Muscle of leg (tissue), 11 donors: ENCODE measurements around the gene NLGN4Y. TPM values are rescaled to one million over a fixed set of nuclear protein-coding genes. Genes with fewer than 3 reads are reported as not detected.
"Not testable (repeated sequence)": the region's sequence is repeated elsewhere in the genome, so short reads cannot be mapped to it uniquely, and the experiment has no call there.

ENCODE experiments used
- DNase-seq: peaks from one replicate; pipeline ENCODE4 v3.0.0; 2013
- H3K27ac ChIP-seq: one replicate; pipeline ENCODE4 v1.5.1; 2013; ENCODE audit warnings: mild to moderate bottlenecking, low read length, control low read depth
- H3K27me3 ChIP-seq: one replicate; pipeline ENCODE4 v1.6.1; 2013; ENCODE audit warnings: low read length; ENCODE audit not compliant: control insufficient read depth, insufficient read depth
- H3K36me3 ChIP-seq: one replicate; pipeline ENCODE4 v1.6.1; 2013; ENCODE audit warnings: low read length; ENCODE audit not compliant: control insufficient read depth, insufficient read depth
- H3K4me1 ChIP-seq: one replicate; pipeline ENCODE4 v1.6.1; 2013; ENCODE audit warnings: low read length; ENCODE audit not compliant: control insufficient read depth, insufficient read depth
- H3K4me3 ChIP-seq: one replicate; pipeline ENCODE4 v1.5.1; 2013; ENCODE audit warnings: low read length, control low read depth
- H3K9me3 ChIP-seq: replicated peaks from 2 replicates; pipeline ENCODE4 v1.6.1; 2013; ENCODE audit warnings: low read depth, low read length; ENCODE audit not compliant: control insufficient read depth
- WGBS: methylation state at CpG from one replicate; pipeline ENCODE4 v1.1.5; 2013; ENCODE audit warnings: missing lambda C conversion rate; ENCODE audit not compliant: insufficient coverage; 5-methylcytosine and 5-hydroxymethylcytosine counted together
- polyA plus RNA-seq, 8 donors: library from polyadenylated mRNA; unstranded; fragments of 120-200 nt; gene quantifications; one replicate each; pipeline versions ENCODE4 v1.2.1 to v1.2.3, GENCODE V29; 2013; ENCODE audit warnings: inconsistent platforms in 1 of 8, low replicate concordance in 1 of 8; ENCODE audit not compliant: insufficient read length in 8 of 8, insufficient read depth in 1 of 8
- total RNA-seq: library from RNA; stranded (reverse); fragments of 120-200 nt; gene quantifications from one replicate; pipeline ENCODE4 v1.2.4, GENCODE V29; 2013

The NLGN4Y gene
- total and polyA plus RNA-seq, 9 donors = 0.04 to 17.7 (median 7.9) TPM

DNA sequence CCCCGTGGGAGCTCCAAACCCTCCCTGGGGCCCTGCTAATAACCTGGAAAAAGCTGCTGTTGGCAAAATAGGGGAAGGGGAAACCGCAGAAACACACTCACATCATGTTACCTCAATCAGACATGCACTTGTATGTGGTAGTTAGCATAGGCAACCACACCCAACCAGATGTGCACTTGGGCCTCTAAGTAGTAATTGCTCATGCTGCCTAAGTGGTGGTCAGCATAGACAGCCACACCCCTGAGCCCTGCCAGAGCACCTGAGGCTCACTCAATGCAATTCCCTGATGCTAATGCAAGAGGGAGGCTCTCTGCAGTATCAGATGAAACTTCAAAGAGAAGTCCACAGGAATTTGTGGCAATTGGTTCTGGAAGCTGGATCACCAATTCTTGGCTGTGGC, 301.4 kb downstream of the NLGN4Y start:
- H3K9me3 ChIP-seq = no peaks in the 10 kb centered on the region
- no peak overlapping the region for H3K27ac ChIP-seq
- no peaks in the 10 kb centered on the region for H3K36me3 ChIP-seq
- no peaks in the 10 kb centered on the region for H3K27me3 ChIP-seq
- no peaks in the 10 kb centered on the region for H3K4me1 ChIP-seq
- no peak overlapping the region for H3K4me3 ChIP-seq
- WGBS = no CpG with 5 or more reads among the region's 2 CpGs
- DNase-seq = no peak

DNA sequence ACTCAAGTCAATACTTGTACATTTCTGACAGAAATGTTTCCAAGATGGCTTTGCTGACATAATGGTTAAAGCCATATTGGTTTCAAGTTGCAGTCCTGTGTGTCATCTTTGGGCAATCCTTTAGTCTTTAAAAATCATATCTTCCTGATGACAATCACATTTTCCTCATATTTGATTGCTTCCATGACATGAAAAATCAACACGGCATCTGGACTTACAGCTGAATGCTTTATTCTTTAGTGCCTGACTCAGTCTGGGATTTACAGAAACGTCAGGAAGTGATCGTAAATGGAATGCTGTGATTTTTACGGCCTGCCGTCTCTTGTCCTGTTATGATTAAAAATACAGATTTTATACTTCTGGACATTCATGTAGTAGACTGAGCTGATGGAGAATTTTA, 304.2 kb downstream of the NLGN4Y start:
- Histone ChIP-seq H3K4me3 (no peak overlapping the region), H3K27me3 (no peaks in the 10 kb centered on the region), H3K9me3 (no peaks in the 10 kb centered on the region), H3K36me3 (no peaks in the 10 kb centered on the region), H3K4me1 (no peaks in the 10 kb centered on the region), H3K27ac (no peak overlapping the region)
- no peak for DNase-seq
- no CpG with 5 or more reads among the region's 5 CpGs for whole genome bisulfite sequencing

DNA sequence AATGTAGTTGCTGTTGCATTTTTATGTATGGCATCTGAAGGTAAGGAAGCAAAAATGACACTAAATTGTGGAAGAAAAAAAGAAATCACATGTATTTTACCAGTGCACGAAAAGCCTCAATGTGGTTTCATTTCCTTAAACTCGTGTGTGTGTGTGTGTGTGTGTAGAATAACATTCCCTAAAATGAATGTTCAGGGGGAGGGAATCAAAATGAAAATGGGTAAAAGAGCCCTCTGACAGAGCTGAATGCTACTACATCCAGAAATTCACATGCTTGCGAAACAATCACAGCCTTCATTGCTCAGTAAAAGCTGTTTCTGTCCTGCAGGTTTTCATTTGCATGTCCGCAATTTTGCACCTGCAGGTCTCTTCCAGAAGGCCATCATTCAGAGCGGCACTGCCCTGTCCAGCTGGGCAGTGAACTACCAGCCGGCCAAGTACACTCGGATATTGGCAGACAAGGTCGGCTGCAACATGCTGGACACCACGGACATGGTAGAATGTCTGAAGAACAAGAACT, 305.1 kb downstream of the NLGN4Y start:
- no CpG with 5 or more reads among the region's 9 CpGs for WGBS

DNA sequence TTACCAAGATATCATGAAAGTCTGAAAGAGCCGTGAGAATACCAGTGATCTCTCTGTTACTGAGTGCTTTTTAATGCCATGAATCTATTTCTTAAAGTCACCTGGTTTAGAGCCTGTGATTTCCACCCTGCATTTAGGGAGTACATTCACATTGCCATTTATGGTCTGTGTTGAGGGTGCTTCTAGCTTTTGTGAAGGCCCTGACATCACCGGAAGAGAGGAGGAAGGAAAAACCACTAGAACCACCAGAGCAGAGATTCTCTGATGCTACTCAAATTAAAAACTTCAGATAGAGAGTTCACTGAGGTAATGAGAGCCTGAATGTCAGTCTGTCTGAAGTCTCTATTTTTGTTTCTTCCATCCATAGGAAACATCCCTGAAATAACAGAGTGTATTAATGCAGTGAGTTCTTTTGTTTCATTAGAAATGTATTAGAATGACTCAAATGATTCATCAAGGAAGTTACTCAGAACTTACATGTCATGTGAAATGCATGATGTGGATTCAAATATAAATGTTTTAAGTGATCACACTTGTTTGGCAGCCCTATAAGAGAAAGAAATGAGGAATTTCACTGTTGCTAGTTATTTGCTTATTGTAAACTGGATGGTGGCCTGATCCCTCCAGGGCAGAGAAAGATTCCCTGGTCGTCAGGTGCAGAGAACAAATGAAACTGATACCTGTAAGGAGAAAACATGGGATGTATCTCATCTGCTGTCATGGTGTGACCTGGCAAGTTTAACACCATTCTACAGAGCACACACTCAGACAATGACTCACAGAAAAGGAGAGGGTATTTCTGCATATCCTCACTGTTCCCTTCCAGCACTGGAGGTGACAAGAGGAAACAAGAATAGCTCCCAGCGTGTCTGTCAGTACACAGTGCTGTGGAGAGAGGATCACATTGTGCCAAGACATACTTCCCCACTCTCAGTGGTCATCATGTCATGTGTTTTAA, 310.1 kb downstream of the NLGN4Y start:
- H3K27ac ChIP-seq = no peak overlapping the region
- no peaks in the 10 kb centered on the region for H3K4me1 ChIP-seq
- H3K36me3 ChIP-seq = no peaks in the 10 kb centered on the region
- no peak for DNase-seq
- no peak overlapping the region for H3K4me3 ChIP-seq
- no peaks in the 10 kb centered on the region for H3K9me3 ChIP-seq
- H3K27me3 ChIP-seq = no peaks in the 10 kb centered on the region
- WGBS = no CpG with 5 or more reads among the region's 4 CpGs

More for the DNA sequence above, 305.1 kb downstream of the NLGN4Y start:
- no peaks in the 10 kb centered on the region for H3K36me3 ChIP-seq
- no peaks in the 10 kb centered on the region for H3K27me3 ChIP-seq
- H3K4me3 ChIP-seq = no peak overlapping the region
- no peaks in the 10 kb centered on the region for H3K4me1 ChIP-seq
- no peaks in the 10 kb centered on the region for H3K9me3 ChIP-seq
- no peak overlapping the region for H3K27ac ChIP-seq
- no peak for DNase-seq

DNA sequence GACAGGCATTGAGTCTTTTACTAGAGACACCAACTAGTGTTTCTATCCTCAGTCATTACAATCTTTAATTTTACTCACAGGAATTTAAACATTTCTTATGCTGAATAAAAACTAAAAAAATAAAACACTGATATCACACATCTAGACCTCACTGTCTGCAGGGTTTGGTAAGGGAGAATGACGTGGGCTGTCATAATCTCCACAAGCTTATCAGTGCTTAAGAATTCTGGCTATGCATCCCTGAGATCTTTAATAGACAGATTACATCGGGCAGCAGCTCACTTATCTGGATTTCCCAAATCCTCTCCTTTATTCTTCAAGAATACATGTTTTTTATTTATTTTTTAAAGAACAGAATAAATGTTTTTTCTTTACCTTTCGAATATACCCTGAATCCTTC, 313.1 kb downstream of the NLGN4Y start:
- Histone ChIP-seq H3K27ac (no peak overlapping the region), H3K4me1 (no peaks in the 10 kb centered on the region), H3K9me3 (no peaks in the 10 kb centered on the region), H3K4me3 (no peak overlapping the region), H3K36me3 (no peaks in the 10 kb centered on the region), H3K27me3 (no peaks in the 10 kb centered on the region)
- WGBS = no CpG with 5 or more reads among the region's 3 CpGs
- no peak for DNase-seq

DNA sequence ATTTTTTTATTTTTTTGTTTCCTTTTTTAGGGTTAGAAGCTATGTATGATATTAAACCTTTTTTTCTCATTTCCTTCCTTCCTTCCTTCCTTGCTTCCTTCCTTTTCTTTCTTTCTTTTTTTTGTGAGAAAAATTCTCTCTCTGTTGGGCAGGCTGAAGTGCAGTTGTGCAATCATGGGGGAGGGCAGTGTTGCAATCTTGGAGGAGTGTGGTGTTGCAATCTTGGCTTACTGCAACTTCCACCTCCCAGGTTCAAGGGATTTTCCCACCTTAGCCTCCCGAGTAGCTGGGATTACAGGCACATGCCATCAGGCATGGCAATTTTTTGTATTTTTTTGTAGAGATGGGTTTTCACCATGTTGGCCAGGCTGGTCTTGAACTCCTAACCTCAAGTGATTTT, 326.4 kb downstream of the NLGN4Y start:
- no peak overlapping the region for H3K27ac ChIP-seq
- H3K36me3 ChIP-seq = no peaks in the 10 kb centered on the region
- WGBS = no CpG with 5 or more reads among the region's 1 CpG
- H3K9me3 ChIP-seq = no peaks in the 10 kb centered on the region
- no peaks in the 10 kb centered on the region for H3K27me3 ChIP-seq
- no peaks in the 10 kb centered on the region for H3K4me1 ChIP-seq
- DNase-seq = no peak
- H3K4me3 ChIP-seq = no peak overlapping the region

DNA sequence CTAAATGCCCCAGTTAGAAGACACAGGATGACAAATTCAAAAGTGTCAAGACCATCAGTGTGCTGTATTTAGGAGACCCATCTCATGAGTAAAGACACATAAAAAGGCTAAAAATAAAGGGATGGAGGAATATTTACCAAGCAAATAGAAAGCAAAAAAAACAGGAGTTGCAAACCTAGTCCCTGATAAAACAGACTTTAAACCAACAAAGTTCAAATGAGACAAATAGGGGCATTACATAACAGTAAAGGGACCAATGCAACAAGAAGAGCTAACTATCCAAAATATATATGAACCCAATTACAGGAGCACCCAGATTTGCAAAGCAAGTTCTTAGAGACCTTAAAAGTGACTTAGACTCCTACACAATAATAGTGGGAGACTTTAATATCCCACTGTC, 336.1 kb downstream of the NLGN4Y start:
- Histone ChIP-seq H3K4me3 (no peak overlapping the region), H3K27me3 (no peaks in the 10 kb centered on the region), H3K27ac (no peak overlapping the region), H3K9me3 (no peaks in the 10 kb centered on the region), H3K36me3 (no peaks in the 10 kb centered on the region), H3K4me1 (no peaks in the 10 kb centered on the region)
- DNase-seq = no peak

DNA sequence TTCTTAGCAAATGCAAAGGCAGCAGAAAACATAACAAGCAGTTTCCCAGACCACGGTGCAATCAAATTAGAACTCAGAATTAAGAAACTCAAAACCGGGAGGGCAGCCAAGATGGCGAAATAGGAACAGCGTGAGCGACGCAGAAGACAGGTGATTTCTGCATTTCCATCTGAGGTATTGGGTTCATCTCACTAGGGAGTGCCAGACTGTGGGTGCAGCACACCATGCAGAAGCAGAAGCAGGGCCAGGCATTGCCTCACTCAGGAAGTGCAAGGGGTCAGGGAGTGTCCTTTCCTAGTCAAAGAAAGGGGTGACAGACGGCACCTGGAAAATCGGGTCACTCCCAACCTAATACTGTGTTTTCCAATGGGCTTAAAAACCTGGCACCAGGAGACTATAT, 336.7 kb downstream of the NLGN4Y start:
- H3K36me3 ChIP-seq, H3K27ac ChIP-seq, DNase-seq, H3K9me3 ChIP-seq, H3K4me1 ChIP-seq, H3K27me3 ChIP-seq, H3K4me3 ChIP-seq: not testable (repeated sequence)
- WGBS = no CpG with 5 or more reads among the region's 8 CpGs

DNA sequence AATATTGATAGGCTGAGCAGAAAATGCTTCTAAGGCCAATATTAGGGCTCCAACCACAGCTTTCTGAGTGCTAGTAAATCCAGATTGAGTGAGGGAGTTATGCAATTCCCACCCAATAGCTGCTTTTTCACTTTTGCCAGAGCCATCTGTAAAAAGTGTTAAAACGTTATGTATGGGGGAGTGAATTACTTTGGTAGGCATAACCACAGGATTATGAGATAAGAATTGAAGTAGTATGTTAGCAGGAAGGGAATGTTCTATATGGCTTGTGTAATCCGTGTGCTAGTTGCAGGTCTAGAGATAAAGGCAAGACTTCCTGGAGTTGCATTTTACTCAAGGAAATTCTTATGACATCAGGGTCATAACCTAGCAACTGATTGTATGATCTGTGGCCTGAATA, 347.6 kb downstream of the NLGN4Y start:
- DNase-seq = no peak
- no peaks in the 10 kb centered on the region for H3K4me1 ChIP-seq
- no peak overlapping the region for H3K4me3 ChIP-seq
- no CpG with 5 or more reads among the region's 2 CpGs for WGBS
- H3K36me3 ChIP-seq = no peaks in the 10 kb centered on the region
- H3K27ac ChIP-seq = no peak overlapping the region
- H3K9me3 ChIP-seq = no peaks in the 10 kb centered on the region
- no peaks in the 10 kb centered on the region for H3K27me3 ChIP-seq
